ENCODE data around the gene CNMD.

The CNMD gene

DNA sequence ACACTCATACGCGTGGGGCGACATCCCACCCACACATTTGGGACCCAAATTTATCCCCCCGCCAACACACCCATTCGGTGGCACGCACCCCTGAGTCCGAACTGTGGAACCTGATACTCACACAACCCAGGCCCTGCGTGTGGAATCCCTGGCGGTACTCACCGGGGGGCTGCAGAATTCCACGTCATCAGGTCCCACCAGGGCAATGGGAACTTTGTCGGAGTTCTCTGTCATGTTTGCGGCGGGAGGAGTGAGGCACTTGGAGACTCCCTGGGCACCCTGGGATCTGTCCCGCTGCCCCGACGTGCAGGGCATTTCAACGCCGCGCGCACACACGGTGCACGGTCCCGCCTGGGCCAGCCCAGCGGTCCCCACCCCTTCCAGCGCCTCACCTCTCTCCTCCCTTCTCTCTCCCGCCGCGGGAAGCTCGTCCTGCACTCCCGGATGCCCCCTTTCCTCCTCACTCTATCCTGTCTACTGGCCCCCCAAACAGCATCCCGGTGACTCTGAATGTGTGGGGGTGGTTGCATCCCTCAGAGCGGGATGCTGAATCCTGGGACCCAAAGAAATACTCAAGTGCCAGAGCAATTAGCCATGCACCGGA lies at the start of gene CNMD:
Gene CNMD (minus strand): TSS at position 353 of the 604 bp plus-strand sequence. CDS start 119 bp downstream, at position 234.
- Histone ChIP-seq H3K4me2 (ENCODE audit: insufficient read depth, low read length) (no peak within 1 kb of the TSS), H3K27ac (ENCODE audit: low read length) (no peak within 1 kb of the TSS), H3K9me3 (ENCODE audit: insufficient read depth, low read length, severe bottlenecking) (no peaks in the 10 kb centered on the region), H3K9ac (ENCODE audit: low read depth, low read length) (no peak within 1 kb of the TSS), H3K79me2 (ENCODE audit: insufficient read depth, low read length) (no peaks in the 10 kb centered on the region), H3K27me3 (ENCODE audit: insufficient read depth, low read length, poor library complexity) (no peaks in the 10 kb centered on the region), H4K20me1 (ENCODE audit: insufficient read depth, low read length) (no peaks in the 10 kb centered on the region), H3K4me1 (ENCODE audit: insufficient read depth, low read length) (no peaks in the 10 kb centered on the region), H3K4me3 (ENCODE audit: low read depth in 1 of 2, low read length in 2 of 2) (no peak within 1 kb of the TSS), H2AFZ (ENCODE audit: low read depth, low read length) (no peak within 1 kb of the TSS), H3K36me3 (ENCODE audit: insufficient read depth, low read length) (no peaks in the 10 kb centered on the region)
- DNase-seq (no peak), ATAC-seq (ENCODE audit: insufficient read depth, low read depth) (no peak)
- TF ChIP-seq, protein P1, sequence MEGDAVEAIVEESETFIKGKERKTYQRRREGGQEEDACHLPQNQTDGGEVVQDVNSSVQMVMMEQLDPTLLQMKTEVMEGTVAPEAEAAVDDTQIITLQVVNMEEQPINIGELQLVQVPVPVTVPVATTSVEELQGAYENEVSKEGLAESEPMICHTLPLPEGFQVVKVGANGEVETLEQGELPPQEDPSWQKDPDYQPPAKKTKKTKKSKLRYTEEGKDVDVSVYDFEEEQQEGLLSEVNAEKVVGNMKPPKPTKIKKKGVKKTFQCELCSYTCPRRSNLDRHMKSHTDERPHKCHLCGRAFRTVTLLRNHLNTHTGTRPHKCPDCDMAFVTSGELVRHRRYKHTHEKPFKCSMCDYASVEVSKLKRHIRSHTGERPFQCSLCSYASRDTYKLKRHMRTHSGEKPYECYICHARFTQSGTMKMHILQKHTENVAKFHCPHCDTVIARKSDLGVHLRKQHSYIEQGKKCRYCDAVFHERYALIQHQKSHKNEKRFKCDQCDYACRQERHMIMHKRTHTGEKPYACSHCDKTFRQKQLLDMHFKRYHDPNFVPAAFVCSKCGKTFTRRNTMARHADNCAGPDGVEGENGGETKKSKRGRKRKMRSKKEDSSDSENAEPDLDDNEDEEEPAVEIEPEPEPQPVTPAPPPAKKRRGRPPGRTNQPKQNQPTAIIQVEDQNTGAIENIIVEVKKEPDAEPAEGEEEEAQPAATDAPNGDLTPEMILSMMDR (IDR thresholded peaks at IDR 0.05; ENCODE audit: borderline replicate concordance, extremely low read depth, low read length, poor library complexity, severe bottlenecking), result no peak
- TF ChIP-seq EZH2 (IDR thresholded peaks at IDR 0.05; ENCODE audit: borderline replicate concordance, low read depth, low read length, severe bottlenecking), result no peak

DNA sequence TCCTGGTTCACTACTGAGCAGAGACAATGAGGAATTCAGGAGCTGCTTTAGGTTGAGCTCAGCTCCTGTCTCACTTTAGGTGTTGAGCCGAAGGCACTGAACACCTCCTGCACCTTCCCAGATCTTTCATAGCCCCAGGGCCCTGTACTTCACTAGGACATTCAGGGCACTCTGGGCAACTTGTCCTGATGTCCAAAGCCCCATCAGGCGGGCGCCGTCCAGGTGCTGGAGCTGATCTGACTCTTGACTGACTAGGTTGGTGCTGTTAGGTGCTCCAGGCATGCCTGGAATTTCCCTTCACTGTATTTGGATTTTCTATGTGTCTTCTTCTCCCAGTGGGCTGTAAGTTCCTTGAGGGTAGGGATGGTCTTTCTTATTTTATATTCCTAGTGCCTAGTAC lies 48.4 kb upstream of the CNMD start:
- Histone ChIP-seq H3K4me1 (ENCODE audit: insufficient read depth, low read length) (no peaks in the 10 kb centered on the region), H3K4me2 (ENCODE audit: insufficient read depth, low read length) (no peak overlapping the region), H3K4me3 (ENCODE audit: low read depth in 1 of 2, low read length in 2 of 2) (no peak overlapping the region), H3K36me3 (ENCODE audit: insufficient read depth, low read length) (no peaks in the 10 kb centered on the region), H3K9me3 (ENCODE audit: insufficient read depth, low read length, severe bottlenecking) (no peaks in the 10 kb centered on the region), H3K27ac (ENCODE audit: low read length) (no peak overlapping the region), H3K9ac (ENCODE audit: low read depth, low read length) (no peak overlapping the region), H3K79me2 (ENCODE audit: insufficient read depth, low read length) (no peaks in the 10 kb centered on the region), H2AFZ (ENCODE audit: low read depth, low read length) (no peak overlapping the region), H4K20me1 (ENCODE audit: insufficient read depth, low read length) (no peaks in the 10 kb centered on the region), H3K27me3 (ENCODE audit: insufficient read depth, low read length, poor library complexity) (peaks cover 4% of the 10 kb centered on the region)
- ATAC-seq (ENCODE audit: insufficient read depth, low read depth) (no peak), DNase-seq (no peak)
- TF ChIP-seq EZH2 (IDR thresholded peaks at IDR 0.05; ENCODE audit: borderline replicate concordance, low read depth, low read length, severe bottlenecking), result no peak
- TF ChIP-seq, protein P1 (IDR thresholded peaks at IDR 0.05; ENCODE audit: borderline replicate concordance, extremely low read depth, low read length, poor library complexity, severe bottlenecking), result no peak

DNA sequence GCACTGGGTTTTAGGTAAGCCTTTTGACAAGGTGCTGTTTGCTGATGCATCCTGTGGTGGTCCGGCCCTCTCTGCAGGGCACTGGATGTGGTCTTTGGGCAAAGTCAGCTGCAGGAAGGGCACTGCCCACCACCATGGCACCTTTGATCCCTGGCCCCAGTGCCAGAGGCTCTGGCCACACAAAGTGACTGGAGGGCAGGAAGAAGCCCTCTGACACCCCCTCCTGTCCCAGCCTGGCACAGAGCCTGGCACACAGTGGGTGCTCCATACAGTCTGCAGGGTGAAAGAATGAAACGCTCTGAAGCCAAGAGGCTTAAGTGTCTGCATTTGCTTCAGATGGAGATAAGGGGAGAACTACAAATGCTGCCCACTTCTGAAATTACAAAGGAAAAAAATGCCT lies 47.6 kb upstream of the CNMD start:
- DNase-seq (no peak), ATAC-seq (ENCODE audit: insufficient read depth, low read depth) (no peak)
- Histone ChIP-seq H3K4me2 (ENCODE audit: insufficient read depth, low read length) (no peak overlapping the region), H4K20me1 (ENCODE audit: insufficient read depth, low read length) (no peaks in the 10 kb centered on the region), H3K27me3 (ENCODE audit: insufficient read depth, low read length, poor library complexity) (peaks cover 4% of the 10 kb centered on the region), H3K4me1 (ENCODE audit: insufficient read depth, low read length) (no peaks in the 10 kb centered on the region), H3K36me3 (ENCODE audit: insufficient read depth, low read length) (no peaks in the 10 kb centered on the region), H3K9me3 (ENCODE audit: insufficient read depth, low read length, severe bottlenecking) (no peaks in the 10 kb centered on the region), H3K27ac (ENCODE audit: low read length) (no peak overlapping the region), H2AFZ (ENCODE audit: low read depth, low read length) (no peak overlapping the region), H3K9ac (ENCODE audit: low read depth, low read length) (no peak overlapping the region), H3K4me3 (ENCODE audit: low read depth in 1 of 2, low read length in 2 of 2) (no peak overlapping the region), H3K79me2 (ENCODE audit: insufficient read depth, low read length) (no peaks in the 10 kb centered on the region)
- TF ChIP-seq, protein P1 (IDR thresholded peaks at IDR 0.05; ENCODE audit: borderline replicate concordance, extremely low read depth, low read length, poor library complexity, severe bottlenecking), result no peak
- TF ChIP-seq EZH2 (IDR thresholded peaks at IDR 0.05; ENCODE audit: borderline replicate concordance, low read depth, low read length, severe bottlenecking), result no peak

All from DND-41 (cell line).